CD4-positive, alpha-beta T cell treated with Interferon alpha-2 for 1 hour (primary cell): ENCODE measurements around the gene KIF1B.
"Not testable (repeated sequence)": the region's sequence is repeated elsewhere in the genome, so short reads cannot be mapped to it uniquely, and the experiment has no call there.

ENCODE experiments used
- DNase-seq, 2 donors: peaks; one replicate each; pipeline ENCODE4 v3.0.0-alpha.2; 2020 to 2022

The KIF1B gene

DNA sequence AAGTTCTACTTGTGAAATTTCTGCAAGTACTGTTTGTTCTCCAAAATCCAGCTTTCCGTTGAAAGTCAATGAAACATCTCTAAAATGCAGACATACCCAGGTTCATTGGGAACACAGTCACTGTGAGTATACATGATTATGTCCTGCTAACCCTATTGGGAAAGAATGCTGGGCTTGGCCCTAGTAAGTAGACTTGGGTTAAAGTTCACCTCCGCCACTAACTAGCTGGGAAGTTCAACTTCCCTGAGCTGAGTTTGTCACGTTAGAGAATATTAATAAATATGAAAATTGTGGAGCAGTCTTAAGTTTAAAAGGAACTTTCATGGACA is 178.0 kb downstream of the KIF1B start:
- no peak for DNase-seq

GRCh38 chr1:10389271-10389973 is 179.1 kb downstream of the KIF1B start:
- no peak for DNase-seq

DNA sequence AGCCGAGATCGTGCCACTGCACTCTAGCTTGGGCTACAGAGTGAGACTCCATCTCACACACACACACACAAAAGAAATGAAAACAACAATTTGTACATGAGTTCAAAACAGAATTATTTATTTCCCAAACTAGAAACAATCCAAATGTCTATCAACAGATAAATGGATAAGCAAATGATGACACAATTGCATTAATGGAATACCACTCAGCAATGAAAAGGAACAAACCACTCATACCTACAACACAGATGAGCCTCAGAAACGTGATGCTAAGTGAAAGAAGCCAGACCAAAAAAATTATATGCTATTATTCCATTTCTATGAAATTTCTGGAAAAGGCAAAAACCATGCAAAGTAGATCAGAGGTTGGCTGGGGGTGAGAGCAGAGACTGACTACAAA is 186.5 kb downstream of the KIF1B start:
- DNase-seq: no peak

GRCh38 chr1:10398278-10398733 is 187.9 kb downstream of the KIF1B start:
- no peak for DNase-seq

GRCh38 chr1:10398734-10399443 is 188.5 kb downstream of the KIF1B start, which contains the start of gene PGD:
Gene PGD (plus strand): TSS chr1:10399064. CDS start chr1:10399118, 54 bp downstream.
- DNase-seq: peak; percentile 96 to 97

- DNase-seq: no peak
Observed at GRCh38 chr1:10399444-10399941, 189.1 kb downstream of the KIF1B start.

DNA sequence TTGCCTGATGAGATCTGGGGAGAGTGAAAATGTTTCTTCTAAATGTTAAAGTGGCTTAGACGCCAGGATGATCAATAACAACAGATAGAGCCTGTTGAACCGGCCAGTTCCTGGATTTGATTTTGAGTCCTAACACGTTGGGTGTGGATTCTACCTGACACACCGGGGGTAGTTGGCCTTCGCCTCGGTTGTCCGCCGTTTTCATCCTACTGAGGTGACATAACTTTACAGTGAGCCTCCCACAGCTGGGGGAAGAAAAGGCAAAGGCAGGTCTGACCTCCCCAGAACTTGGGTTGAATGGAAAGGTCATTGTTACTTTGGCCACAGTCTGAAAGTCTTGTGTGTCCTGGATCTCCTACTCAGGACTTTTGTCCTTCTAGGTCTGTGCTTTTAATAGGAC is 189.6 kb downstream of the KIF1B start:
- DNase-seq: no peak

GRCh38 chr1:10401281-10401680 is 190.9 kb downstream of the KIF1B start:
- DNase-seq: no peak

GRCh38 chr1:10402729-10403274 is 192.4 kb downstream of the KIF1B start:
- no peak for DNase-seq

- DNase-seq: no peak
Observed at GRCh38 chr1:10407201-10407600, 196.8 kb downstream of the KIF1B start.

GRCh38 chr1:10415211-10415930 is 205.0 kb downstream of the KIF1B start:
- peak in 1 of 2 donors; percentile 43 for DNase-seq

- not testable (repeated sequence) for DNase-seq
Observed at GRCh38 chr1:10415967-10416366, 205.6 kb downstream of the KIF1B start.

GRCh38 chr1:10418741-10419140 is 208.4 kb downstream of the KIF1B start:
- DNase-seq: not testable (repeated sequence)

DNA sequence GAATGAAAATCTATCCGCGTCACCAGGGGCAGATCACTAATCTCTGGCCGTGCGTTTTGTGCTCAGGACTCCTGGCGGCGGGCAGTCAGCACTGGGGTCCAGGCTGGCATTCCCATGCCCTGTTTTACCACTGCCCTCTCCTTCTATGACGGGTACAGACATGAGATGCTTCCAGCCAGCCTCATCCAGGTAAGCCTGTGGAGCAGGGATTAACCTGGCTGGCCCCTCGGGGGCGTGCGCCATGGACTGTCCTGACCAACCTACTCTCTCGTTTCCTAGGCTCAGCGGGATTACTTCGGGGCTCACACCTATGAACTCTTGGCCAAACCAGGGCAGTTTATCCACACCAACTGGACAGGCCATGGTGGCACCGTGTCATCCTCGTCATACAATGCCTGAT is 209.0 kb downstream of the KIF1B start:
- DNase-seq: no peak

GRCh38 chr1:10421637-10422036 is 211.3 kb downstream of the KIF1B start:
- DNase-seq: no peak

GRCh38 chr1:10424034-10424433 is 213.7 kb downstream of the KIF1B start:
- DNase-seq: no peak

DNA sequence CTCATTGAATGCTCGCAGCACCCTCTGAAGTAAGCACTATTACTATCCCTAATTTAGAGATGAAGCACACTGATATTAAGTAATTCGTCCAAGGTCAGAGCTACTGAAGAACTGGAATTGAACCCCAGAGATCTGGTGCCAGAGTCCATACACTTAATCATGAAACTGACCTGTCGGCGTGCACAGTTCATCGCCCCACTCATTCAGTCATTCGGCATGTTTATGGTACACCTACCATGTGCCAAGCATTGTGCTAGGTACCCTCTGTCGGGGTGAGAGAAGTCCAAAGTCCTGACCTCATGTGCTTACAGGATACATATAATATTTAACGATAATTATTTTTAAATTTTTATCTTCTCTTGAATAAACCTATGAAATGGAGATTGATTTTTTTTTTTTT is 214.3 kb downstream of the KIF1B start:
- DNase-seq: no peak

DNA sequence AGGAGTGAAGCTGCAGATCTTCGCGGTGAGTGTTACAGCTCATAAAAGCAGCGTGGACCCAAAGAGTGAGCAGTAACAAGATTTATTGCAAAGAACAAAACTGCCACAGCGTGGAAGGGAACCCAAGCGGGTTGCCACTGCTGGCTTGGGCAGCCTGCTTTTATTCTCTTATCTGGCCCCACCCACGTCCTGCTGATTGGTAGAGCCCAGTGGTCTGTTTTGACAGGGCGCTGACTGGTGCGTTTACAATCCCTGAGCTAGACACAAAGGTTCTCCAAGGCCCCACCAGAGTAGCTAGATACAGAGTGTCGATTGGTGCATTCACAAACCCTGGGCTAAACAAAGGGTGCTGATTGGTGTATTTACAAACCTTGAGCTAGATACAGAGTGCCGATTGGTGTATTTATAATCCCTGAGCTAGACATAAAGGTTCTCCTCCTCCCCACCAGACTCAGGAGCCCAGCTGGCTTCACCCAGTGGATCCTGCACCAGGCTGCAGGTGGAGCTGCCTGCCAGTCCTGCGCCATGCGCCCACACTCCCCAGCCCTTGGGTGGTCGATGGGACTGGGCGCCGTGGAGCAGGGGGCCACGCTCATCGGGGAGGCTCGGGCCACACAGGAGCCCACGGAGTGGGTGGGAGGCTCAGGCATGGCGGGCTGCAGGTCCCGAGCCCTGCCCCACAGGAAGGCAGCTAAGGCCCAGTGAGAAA is 215.6 kb downstream of the KIF1B start:
- DNase-seq: not testable (repeated sequence)

GRCh38 chr1:10426535-10426848 is 216.1 kb downstream of the KIF1B start:
- DNase-seq: not testable (repeated sequence)

DNA sequence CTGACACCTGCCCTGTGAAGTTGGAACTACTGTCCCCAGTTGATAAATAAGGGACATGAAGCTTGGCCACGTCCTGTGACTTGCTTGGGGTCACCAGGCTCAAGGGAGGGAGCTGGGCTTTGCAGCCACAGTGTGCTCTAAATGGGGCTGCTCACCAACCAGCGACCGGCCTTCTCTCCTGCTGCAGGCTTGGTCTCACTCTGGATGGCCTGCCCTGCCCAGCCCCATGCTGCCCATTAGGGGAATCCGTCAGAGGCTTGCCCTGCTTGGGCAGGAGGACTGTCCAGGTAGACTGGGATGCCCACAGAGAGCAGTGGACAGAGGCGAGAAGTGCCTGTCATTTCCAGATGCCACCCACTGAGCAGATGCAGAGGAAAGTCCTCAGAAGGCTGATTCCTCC is 218.6 kb downstream of the KIF1B start:
- no peak for DNase-seq

DNA sequence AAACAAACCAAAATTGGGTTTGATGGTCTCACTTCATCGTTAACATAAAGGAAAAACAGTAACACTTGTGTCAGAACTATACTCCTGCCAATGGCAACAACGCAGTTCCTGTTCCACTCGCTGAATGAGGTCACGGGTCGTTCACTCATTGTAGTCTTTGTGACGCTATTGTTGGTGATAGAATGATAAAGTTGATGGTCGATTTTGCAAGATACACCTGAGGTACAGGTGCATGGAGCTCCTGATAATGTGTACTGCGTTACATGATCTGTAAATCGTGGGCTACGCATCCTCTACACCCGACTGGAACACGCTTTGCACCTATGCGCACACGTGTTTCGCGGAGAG is 219.5 kb downstream of the KIF1B start:
- DNase-seq: peak; percentile 5 to 47

- DNase-seq: peak; percentile 80 to 92
Observed at GRCh38 chr1:10430216-10431069, 220.1 kb downstream of the KIF1B start, which contains the start of gene CENPS. Gene CENPS (plus strand): TSS chr1:10430433. CDS start chr1:10430518, 85 bp downstream.
